Stimulated activated CD4-positive, alpha-beta T cell treated with anti-CD3 and anti-CD28 coated beads, Interleukin-4, amount 100 ng/mL, for 1 hour (primary cell): ENCODE results near the gene IL21R.

Experiments
- DNase-seq: peaks from one replicate; pipeline ENCODE4 v3.0.0-alpha.2; 2020

Gene IL21R

DNA sequence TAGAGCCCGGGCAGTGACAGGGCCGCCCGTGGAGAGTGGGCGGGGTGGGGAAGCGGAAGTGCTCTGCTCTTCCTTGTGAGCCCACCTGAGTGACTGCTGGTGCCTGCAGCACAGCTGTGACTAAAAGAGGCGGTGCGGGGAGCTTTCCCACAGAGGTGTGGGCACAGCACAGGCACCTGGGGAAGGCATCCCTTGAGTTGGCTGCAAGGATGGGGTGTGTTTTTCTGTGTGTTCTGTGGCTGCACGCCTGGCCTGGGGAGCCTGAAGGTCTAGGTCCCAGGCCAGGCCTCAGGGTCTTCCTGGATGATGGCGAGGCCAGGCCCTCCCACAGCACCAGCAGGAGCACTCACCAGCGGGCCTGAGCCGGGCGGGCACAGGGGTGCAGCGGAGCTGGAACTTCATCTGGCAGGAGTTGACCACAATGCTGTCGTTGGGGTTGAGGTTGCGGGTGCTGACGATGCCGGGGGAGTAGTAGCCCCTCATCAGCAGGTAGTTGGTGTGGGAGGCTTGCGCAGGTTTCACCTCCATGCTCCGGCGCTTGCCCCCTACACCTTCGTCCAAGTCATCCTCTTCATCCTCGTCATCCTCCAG lies 67.1 kb downstream of the IL21R start:
- no peak for DNase-seq

DNA sequence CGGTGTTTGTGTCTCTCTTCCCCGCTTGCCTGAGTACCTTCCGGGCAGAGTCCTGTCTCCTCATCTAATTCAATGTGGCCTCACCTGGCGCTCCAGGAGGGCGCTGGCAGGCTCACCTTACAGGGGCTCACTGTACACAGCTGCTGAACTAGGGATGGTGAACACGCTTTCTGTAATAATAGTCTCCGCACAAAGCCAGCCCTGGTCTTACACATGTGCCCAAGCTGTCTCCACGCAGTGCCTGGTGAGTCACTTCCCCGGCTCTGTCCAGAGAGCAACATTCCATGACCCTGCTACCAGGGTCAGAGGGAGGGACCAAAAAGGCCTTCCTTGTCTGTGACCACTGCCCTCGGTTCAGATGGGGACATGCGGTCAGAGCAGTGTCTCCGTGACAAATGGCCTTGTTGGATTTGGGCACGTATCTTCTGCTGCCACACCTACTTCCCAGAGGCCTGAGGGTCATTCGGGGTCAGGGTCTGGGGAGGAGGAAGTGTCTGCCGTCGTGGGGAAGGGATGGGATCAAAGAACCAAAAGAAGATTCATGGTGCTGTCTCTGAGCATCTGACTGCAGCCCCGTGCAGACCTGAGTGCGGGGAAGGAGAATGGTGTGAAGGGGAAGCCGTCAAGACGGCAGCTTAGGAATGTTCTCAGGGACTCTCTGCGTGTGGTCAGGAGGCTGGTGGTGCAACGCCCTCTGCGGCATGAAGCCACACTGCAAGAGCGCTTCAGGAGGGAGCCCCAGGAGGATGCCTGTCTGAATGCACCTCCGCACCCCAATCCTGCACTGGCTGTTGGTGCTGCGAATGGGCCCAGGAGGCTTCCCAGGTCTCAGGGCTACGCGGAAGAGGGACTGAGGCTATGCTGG lies 68.8 kb downstream of the IL21R start:
- DNase-seq, result no peak

GRCh38 chr16:27471661-27472060 lies 69.7 kb downstream of the IL21R start:
- no peak for DNase-seq

DNA sequence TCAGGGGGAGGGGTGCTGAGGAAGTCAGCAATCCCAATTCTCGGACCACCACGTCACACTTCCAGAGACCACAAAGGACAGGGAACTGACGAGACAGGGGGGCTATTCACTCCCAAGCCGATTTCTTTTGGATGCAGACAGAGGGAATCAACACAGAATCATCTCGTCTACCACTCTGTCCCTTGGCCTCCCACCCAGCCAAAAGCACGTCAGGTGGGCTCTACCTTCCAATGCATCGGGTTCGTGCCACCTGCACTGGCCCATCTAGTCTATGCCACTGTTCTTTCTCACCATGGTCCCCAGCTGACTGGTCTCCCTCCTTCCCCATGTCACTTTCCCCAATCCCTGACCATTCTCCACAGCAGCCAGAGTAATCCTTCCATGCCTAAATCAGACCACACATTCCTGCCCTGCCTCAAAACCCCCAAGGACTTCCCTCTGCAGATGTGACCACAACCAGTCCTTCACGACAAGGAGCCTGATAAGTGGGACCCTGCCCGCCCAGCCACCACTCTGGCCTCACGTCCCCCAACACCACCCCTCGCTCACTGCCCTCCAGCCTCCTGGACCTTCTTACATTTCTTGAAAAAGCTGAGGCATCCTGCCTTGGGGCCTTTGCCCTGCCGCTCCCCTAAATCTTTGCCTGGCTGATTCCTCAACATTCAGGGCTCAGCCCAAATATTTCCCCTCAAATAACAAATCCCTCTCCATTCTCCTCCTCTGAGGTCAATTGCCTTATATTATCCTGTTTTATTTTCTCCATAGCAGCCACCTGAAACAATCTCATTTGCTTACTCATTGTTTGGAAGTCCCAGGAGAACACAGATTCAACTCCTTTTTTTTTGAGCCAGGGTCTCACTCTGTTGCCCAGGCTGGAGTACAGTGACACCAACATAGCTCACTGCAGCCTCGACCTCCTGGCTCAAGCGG lies 70.4 kb downstream of the IL21R start:
- no peak for DNase-seq

- no peak for DNase-seq
Measured at GRCh38 chr16:27473101-27473900, 71.3 kb downstream of the IL21R start.

GRCh38 chr16:27474041-27474440 lies 72.1 kb downstream of the IL21R start:
- DNase-seq, result no peak

DNA sequence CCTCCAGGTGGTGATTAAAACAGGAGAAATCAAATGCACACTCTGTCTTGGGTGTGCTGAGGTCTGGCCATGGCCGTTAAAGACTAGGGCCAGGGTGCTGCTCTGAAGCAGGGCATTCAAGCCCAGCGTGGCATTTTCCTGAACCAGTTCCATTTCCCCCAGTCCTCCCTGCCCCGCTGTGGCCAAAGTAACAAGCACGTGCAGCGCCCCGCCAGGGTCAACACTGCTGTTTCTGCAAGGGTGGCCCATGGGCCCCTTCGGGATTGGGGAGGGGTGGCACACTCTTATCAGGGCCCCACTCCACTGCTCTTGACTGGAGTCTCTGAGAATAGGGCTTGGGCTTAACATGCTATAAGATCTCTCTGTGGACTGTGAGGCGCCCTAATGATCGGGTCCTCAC lies 72.9 kb downstream of the IL21R start:
- DNase-seq, result no peak

DNA sequence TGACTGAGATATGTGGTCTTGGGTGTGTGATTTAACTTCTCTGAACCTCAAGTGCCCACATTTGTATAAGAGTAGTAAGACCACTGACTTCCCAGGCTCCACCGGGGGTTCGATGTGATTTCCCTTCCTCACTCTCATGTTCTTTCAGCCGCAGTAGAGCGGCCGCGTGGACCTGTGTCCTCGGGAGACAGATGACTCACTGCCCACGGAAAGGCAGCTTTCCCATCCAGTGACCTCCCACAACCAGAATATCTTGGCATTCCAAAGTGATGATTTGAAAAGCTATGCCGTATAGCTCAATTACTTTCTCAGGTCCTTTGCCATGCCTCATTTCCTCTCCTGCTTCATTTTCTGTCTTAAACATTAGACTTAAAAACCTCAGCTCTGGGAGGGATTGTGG lies 73.6 kb downstream of the IL21R start:
- no peak for DNase-seq

- DNase-seq, result no peak
Measured at GRCh38 chr16:27476240-27476639, 74.3 kb downstream of the IL21R start.

DNA sequence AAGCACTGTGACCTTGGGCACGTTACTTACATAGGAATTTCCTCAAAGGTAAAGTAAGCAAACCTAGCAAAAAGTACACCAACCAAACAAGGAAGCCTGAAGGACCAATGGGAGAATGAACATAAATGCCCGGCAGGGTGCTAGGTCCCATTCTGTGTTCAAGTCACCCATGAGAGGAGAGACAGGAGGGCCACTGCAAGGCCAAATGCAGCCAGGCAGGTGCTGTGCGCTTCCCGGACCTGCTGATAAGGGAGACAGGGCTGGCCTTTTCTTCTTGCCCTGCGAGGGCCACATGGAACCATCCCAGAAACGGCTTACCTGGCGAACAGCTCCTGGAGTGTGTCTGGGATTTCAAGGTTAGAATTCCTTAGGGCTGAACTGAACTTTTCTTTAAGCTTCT lies 78.8 kb downstream of the IL21R start:
- no peak for DNase-seq

DNA sequence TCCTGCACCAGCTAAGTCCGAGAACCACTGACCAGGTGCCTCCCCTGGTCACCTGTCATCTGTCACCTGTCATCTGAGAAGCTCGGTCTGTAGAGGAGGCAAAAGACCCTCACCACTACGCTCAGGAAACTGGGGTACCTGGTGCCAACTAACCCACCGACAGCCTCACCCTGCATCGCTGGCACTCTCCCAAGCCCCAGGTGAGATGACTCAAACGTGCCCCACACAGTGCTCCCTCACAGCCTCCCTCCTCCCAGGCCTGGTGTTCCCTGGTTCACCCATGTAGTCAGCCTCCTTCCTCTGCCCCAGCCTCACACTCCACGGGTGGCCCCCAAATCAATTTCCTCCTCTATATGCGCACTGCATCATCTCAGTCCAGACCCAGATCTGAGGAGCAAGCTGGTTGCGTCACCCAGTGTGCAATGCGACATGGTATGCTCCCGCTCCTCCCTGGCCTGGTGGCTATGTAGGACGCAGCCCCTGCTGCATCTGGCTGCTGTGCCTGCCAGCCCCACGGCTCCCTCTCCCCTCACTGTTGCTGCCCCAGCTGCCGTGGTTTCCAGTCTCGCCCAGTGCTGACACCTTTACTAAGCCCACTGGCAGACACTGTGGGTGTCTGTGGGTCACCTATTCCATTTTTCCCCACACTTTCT lies 79.4 kb downstream of the IL21R start:
- DNase-seq, result no peak

DNA sequence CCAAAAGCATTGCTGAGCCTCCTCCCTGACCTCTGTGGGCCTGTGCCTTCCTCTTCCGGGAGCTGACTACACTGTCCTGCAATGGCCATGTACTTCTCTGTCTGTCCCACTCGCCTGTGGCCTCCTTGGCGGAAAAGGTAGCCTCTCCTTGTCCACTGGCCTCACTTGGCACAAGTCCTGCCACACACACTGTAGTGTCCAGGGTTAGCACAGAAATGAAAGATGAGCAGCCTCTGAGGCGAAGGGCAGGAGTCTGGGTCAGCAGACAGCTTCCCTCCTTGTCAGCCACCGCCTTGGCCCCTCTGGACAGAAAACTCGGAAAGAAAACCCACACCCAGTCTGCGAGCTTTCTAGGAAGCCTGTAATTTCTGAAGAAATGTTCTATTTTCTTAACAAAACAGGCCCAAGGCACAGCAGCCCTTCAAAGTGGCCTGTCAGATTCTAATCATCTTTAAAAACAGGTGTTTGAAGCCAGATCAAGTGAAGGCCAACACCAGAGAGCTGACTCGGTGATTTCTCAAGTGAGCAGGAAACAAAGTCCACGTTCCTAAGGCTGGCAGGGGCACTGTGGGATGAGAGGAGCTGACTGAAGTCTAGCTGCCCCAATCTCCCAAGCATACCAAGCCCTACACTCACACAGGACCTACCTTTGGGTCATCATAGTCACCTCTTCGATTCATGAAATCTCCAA lies 80.6 kb downstream of the IL21R start:
- DNase-seq, result no peak

- no peak for DNase-seq
Measured at GRCh38 chr16:27483088-27483437, 81.1 kb downstream of the IL21R start.

- no peak for DNase-seq
Measured at GRCh38 chr16:27483624-27484023, 81.7 kb downstream of the IL21R start.

GRCh38 chr16:27485126-27485525 lies 83.2 kb downstream of the IL21R start:
- no peak for DNase-seq

- DNase-seq, result no peak
Measured at GRCh38 chr16:27485811-27486210, 83.8 kb downstream of the IL21R start.

- no peak for DNase-seq
Measured at GRCh38 chr16:27486344-27486743, 84.4 kb downstream of the IL21R start.

DNA sequence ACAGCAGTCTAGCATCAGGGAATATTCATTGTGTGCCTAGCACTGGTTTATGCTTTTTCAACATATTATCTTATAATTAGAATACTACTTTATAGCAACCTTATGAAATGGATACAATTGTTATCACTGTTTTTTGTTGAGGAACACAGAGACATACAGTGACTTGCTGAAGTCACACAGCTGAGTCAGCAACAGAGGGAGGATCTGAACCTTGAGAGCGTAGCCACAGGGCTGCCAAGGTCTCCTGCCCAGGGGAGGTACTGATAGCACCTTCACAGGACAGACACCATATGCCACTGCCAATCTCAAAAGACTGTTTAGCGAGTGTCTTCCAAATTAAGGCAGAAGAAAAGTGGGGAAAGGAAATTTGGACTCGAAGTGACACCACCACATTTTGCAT lies 84.8 kb downstream of the IL21R start:
- DNase-seq, result no peak

DNA sequence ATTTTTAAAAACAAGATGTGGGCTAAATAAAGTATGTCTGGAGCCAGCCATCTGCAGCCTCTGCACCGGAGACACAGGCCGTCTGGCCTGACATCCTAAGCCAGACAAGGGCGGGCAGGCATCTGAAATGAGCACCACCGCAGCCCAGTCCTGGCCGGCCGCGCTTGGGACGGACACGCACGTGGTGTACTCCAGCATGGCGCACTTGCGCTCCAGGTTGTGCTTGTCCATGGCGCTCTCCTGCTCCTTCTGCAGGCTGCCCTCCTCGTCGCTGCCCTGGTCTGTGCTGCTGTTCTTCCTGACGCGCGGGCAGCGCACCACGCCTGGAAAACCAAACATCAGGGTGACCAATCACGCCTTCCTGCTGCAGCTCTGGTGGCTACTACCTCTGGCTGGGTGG lies 87.4 kb downstream of the IL21R start:
- no peak for DNase-seq

DNA sequence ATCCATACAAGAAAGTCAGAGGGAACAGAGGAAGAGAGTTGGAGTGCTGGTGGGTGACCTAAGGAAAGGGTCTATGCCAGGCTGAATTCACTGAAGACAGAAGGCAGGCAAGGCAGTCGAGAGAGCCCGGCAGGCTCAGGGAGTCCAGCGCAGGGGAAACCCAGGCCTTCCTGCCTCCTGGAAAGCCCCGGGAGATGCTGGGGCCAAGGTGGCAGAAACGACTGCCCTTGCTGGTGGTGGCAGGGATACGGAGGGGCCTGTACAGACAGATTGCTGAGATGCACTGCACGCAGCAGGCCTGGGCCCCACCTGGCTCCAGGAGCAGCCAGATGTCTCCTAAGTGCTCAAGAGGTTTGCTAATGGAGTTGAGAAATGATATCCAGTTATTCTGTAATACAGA lies 87.9 kb downstream of the IL21R start:
- no peak for DNase-seq

DNA sequence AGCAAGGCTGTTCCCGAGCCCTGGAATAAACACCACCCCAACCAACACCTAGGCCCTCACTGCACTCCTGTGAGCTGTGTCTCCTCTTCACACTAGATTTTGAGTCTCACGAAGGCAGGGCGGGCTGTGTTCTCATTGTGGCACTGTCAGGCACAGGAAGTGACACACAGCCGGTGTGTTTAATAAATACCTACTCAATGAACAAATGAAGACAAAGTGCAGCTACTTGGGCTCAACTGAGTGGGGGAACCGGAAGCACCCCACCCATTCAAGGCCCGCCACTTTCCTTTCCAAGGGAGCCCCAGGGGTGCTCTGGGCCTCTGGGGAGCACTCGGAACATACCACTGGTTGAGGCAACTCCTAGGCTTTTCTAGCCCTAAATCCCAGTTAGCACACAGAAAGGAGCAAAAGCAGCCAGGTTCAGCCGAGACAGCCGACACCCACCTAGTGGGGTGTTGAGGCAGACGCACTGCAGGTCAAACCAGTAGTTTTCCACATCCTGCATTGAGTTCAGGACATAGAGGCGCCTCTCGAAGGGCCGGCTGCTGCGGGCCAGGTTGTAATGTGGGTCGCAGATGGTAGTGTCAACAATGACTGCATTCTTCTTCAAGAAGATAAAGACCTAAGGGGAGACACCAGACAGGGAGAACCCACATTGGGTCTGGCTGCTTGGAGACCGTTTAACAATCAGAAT lies 90.1 kb downstream of the IL21R start:
- DNase-seq, result no peak
